ENCODE results near the gene S1PR5.

The S1PR5 gene

GRCh38 chr19:10497371-10497770 lies 19.9 kb downstream of the S1PR5 start:
- no peak for TF ChIP-seq CTCF (IDR thresholded peaks at IDR 0.05; ENCODE audit: insufficient read depth, low read length, missing control alignments)
- no peak for DNase-seq (ENCODE audit: low read depth, low spot score)
- POLR2A ChIA-PET, result interaction anchor here (1.0 to 1.2 kb wide), 2 partner anchors 14 to 18 kb away, joined by 3 to 4 read pairs; no protein-coding TSS in a partner anchor
- H3K4me3 ChIP-seq (ENCODE audit: low read depth, low read length), result no peak overlapping the region
- CTCF ChIA-PET, result interaction anchor here (1.2 to 8.3 kb wide), 2 partner anchors 9 to 14 kb away, joined by 3 to 53 read pairs; no protein-coding TSS in a partner anchor

GRCh38 chr19:10491472-10492047 lies 25.7 kb downstream of the S1PR5 start:
- no peak overlapping the region for H3K4me3 ChIP-seq (ENCODE audit: low read depth, low read length)
- no peak for DNase-seq (ENCODE audit: low read depth, low spot score)
- POLR2A ChIA-PET, result no interaction called here
- TF ChIP-seq CTCF (IDR thresholded peaks at IDR 0.05; ENCODE audit: insufficient read depth, low read length, missing control alignments), result no peak
- CTCF ChIA-PET, result interaction anchor here (1.1 to 8.3 kb wide), 7 partner anchors 8 to 61 kb away, joined by 3 to 53 read pairs (median 7); no protein-coding TSS in a partner anchor

GRCh38 chr19:10486551-10486950 lies 30.7 kb downstream of the S1PR5 start:
- CTCF ChIA-PET, result interaction anchor here (0.8 kb wide), 1 partner anchor 8 kb away, joined by 3 read pairs; no protein-coding TSS in a partner anchor

GRCh38 chr19:10478903-10479384 lies 38.3 kb downstream of the S1PR5 start:
- DNase-seq (ENCODE audit: low read depth, low spot score), result no peak
- peak; percentile 25 for TF ChIP-seq CTCF (IDR thresholded peaks at IDR 0.05; ENCODE audit: insufficient read depth, low read length, missing control alignments)
- CTCF ChIA-PET, result interaction anchor here (0.7 to 3.1 kb wide), 18 partner anchors 8 to 238 kb away, joined by 3 to 31 read pairs (median 4); partner anchors contain the start of genes CDC37 and DNM2
- POLR2A ChIA-PET, result interaction anchor here (0.6 kb wide), 1 partner anchor 18 kb away, joined by 3 read pairs; no protein-coding TSS in a partner anchor
- H3K4me3 ChIP-seq (ENCODE audit: low read depth, low read length), result peak overlapping the region; percentile 47

More at GRCh38 chr19:10486551-10486950, 30.7 kb downstream of the S1PR5 start:
- POLR2A ChIA-PET, result no interaction called here
- no peak for DNase-seq (ENCODE audit: low read depth, low spot score)
- no peak for TF ChIP-seq CTCF (IDR thresholded peaks at IDR 0.05; ENCODE audit: insufficient read depth, low read length, missing control alignments)
- H3K4me3 ChIP-seq (ENCODE audit: low read depth, low read length), result no peak overlapping the region

GRCh38 chr19:10478476-10478875 lies 38.8 kb downstream of the S1PR5 start:
- TF ChIP-seq CTCF (IDR thresholded peaks at IDR 0.05; ENCODE audit: insufficient read depth, low read length, missing control alignments), result no peak
- ChIA-PET CTCF (interaction anchor here (0.7 to 3.1 kb wide), 16 partner anchors 8 to 239 kb away, joined by 3 to 31 read pairs (median 6); partner anchors contain the start of gene DNM2), POLR2A (no interaction called here)
- DNase-seq (ENCODE audit: low read depth, low spot score), result no peak
- H3K4me3 ChIP-seq (ENCODE audit: low read depth, low read length), result no peak overlapping the region

GRCh38 chr19:10474962-10475451 lies 42.2 kb downstream of the S1PR5 start:
- DNase-seq (ENCODE audit: low read depth, low spot score), result no peak
- TF ChIP-seq CTCF (IDR thresholded peaks at IDR 0.05; ENCODE audit: insufficient read depth, low read length, missing control alignments), result no peak
- no peak overlapping the region for H3K4me3 ChIP-seq (ENCODE audit: low read depth, low read length)
- ChIA-PET POLR2A (no interaction called here), CTCF (interaction anchor here (0.6 to 1.6 kb wide), 7 partner anchors 8 to 110 kb away, joined by 3 to 7 read pairs (median 3); no protein-coding TSS in a partner anchor)

Data from AG04449 (cell line).